GM23338 (cell line): ENCODE data around the gene IGFLR1. TPM values are rescaled to one million over a fixed set of nuclear protein-coding genes. Genes with fewer than 3 reads are reported as not detected.

ENCODE experiments used
- ATAC-seq: fragments of 200-7000 bp; cut with Tn5 transposase; 3 replicates; pipeline ENCODE4 v1.9.1; 2020
- DNase-seq: peaks from one replicate; pipeline ENCODE4 v3.0.0-alpha.2; 2015; ENCODE audit warnings: low spot score
- H2AFZ ChIP-seq: fragments of 200-600 bp; sonication (generic); 2 replicates; pipeline ENCODE4 v1.8.0; 2016; ENCODE audit warnings: antibody characterized with exemption, mild to moderate bottlenecking, moderate library complexity
- H3F3A ChIP-seq: fragments of 200-600 bp; sonication (generic); replicated peaks from 2 replicates; pipeline ENCODE4 v1.8.0; 2017; ENCODE audit warnings: antibody characterized with exemption, mixed run types, low read depth
- H3K27ac ChIP-seq: fragments of 200-600 bp; sonication (generic); 2 replicates; pipeline ENCODE4 v1.6.1; 2016; ENCODE audit warnings: low read depth
- H3K27me3 ChIP-seq: fragments of 200-600 bp; sonication (generic); 2 replicates; pipeline ENCODE4 v1.8.0; 2016; ENCODE audit warnings: mild to moderate bottlenecking, mixed run types, moderate library complexity; ENCODE audit not compliant: insufficient read depth
- H3K36me3 ChIP-seq: fragments of 200-600 bp; sonication (generic); 2 replicates; pipeline ENCODE4 v1.8.0; 2016; ENCODE audit warnings: mild to moderate bottlenecking; ENCODE audit not compliant: insufficient read depth
- H3K4me1 ChIP-seq: fragments of 200-600 bp; sonication (generic); 2 replicates; pipeline ENCODE4 v1.8.0; 2016; ENCODE audit warnings: mild to moderate bottlenecking, moderate library complexity; ENCODE audit not compliant: insufficient read depth
- H3K4me2 ChIP-seq: fragments of 200-600 bp; sonication (generic); 2 replicates; pipeline ENCODE4 v1.7.1; 2017; ENCODE audit warnings: mixed run types
- H3K4me3 ChIP-seq: fragments of 200-600 bp; sonication (generic); 2 replicates; pipeline ENCODE4 v1.6.1; 2016; ENCODE audit warnings: mixed run types
- H3K79me2 ChIP-seq: fragments of 200-600 bp; sonication (generic); replicated peaks from 2 replicates; pipeline ENCODE4 v1.8.0; 2017; ENCODE audit warnings: mild to moderate bottlenecking; ENCODE audit not compliant: insufficient read depth
- H3K9me2 ChIP-seq: fragments of 200-600 bp; sonication (generic); 2 replicates; pipeline ENCODE4 v1.8.0; 2017; ENCODE audit not compliant: insufficient read depth
- H4K20me1 ChIP-seq: fragments of 200-600 bp; sonication (generic); replicated peaks from 2 replicates; pipeline ENCODE4 v1.8.0; 2017; ENCODE audit warnings: mild to moderate bottlenecking; ENCODE audit not compliant: insufficient read depth
- H3K27ac Mint-ChIP-seq: 2 replicates; pipeline ENCODE4 v1.8.0; 2020; ENCODE audit warnings: inconsistent platforms, mild to moderate bottlenecking, moderate library complexity, mixed read lengths
- H3K27me3 Mint-ChIP-seq: 3 replicates; pipeline ENCODE4 v1.8.0; 2022; ENCODE audit warnings: low read depth, mild to moderate bottlenecking, moderate library complexity, mixed read lengths, inconsistent platforms; ENCODE audit not compliant: insufficient read depth, poor library complexity
- H3K36me3 Mint-ChIP-seq: 3 replicates; pipeline ENCODE4 v1.8.0; 2021; ENCODE audit warnings: low read depth, mild to moderate bottlenecking, inconsistent platforms, moderate library complexity, mixed read lengths
- H3K4me1 Mint-ChIP-seq: 3 replicates; pipeline ENCODE4 v1.8.0; 2020; ENCODE audit warnings: mild to moderate bottlenecking, inconsistent platforms, mixed read lengths
- H3K4me3 Mint-ChIP-seq: 3 replicates; pipeline ENCODE4 v1.8.0; 2021; ENCODE audit warnings: moderate library complexity, mild to moderate bottlenecking, inconsistent platforms, mixed read lengths
- H3K9me3 Mint-ChIP-seq: 3 replicates; pipeline ENCODE4 v1.8.0; 2020; ENCODE audit warnings: moderate library complexity, mild to moderate bottlenecking, inconsistent platforms, mixed read lengths
- CREB1 ChIP-seq: fragments of 250-450 bp; sonication (Bioruptor Pico); IDR thresholded peaks from 2 replicates; pipeline ENCODE4 v1.5.0; 2020; ENCODE audit warnings: low read depth, mild to moderate bottlenecking, moderate library complexity
- ETS1 ChIP-seq: IDR thresholded peaks from 2 replicates; pipeline ENCODE4 v1.6.1; 2016; ENCODE audit warnings: antibody characterized with exemption
- EZH2phosphoT487 ChIP-seq: fragments of 200-600 bp; sonication (generic); IDR thresholded peaks from one replicate; pipeline ENCODE4 v1.8.1; 2018; ENCODE audit warnings: antibody characterized with exemption; ENCODE audit not compliant: unreplicated experiment
- JUNB ChIP-seq: IDR thresholded peaks from one replicate; pipeline ENCODE4 v1.6.1; 2016; ENCODE audit warnings: antibody characterized with exemption; ENCODE audit not compliant: unreplicated experiment
- NANOG ChIP-seq: IDR thresholded peaks from 2 replicates; pipeline ENCODE4 v1.6.1; 2016; ENCODE audit warnings: antibody characterized with exemption, borderline replicate concordance
- POLR2AphosphoS5 ChIP-seq: IDR thresholded peaks from 2 replicates; pipeline ENCODE4 v1.6.1; 2016; ENCODE audit warnings: antibody characterized with exemption, low read depth
- REST ChIP-seq: IDR thresholded peaks from one replicate; pipeline ENCODE4 v1.6.1; 2018; ENCODE audit warnings: antibody characterized with exemption; ENCODE audit not compliant: unreplicated experiment
- STAT1 ChIP-seq: IDR thresholded peaks from one replicate; pipeline ENCODE4 v1.6.1; 2016; ENCODE audit warnings: antibody characterized with exemption; ENCODE audit not compliant: unreplicated experiment
- ZNF114 ChIP-seq: fragments of 250-450 bp; sonication (Bioruptor Pico); IDR thresholded peaks from 2 replicates; pipeline ENCODE4 v1.5.0; 2020; ENCODE audit warnings: mild to moderate bottlenecking, moderate library complexity
- ZNF331 ChIP-seq: fragments of 250-450 bp; sonication (Bioruptor Pico); IDR thresholded peaks from 2 replicates; pipeline ENCODE4 v1.5.0; 2020; ENCODE audit warnings: low read depth, mild to moderate bottlenecking, moderate library complexity
- ZNF462 ChIP-seq: fragments of 250-450 bp; sonication (Bioruptor Pico); IDR thresholded peaks from 2 replicates; pipeline ENCODE4 v1.5.0; 2020; ENCODE audit warnings: mild to moderate bottlenecking, moderate library complexity
- polyA plus RNA-seq: library from polyadenylated mRNA; unstranded; fragments of >200 nt; fragmentation: Nextera tagmentation; extraction: Ambion mirVana; gene quantifications from 2 replicates; pipeline ENCODE4 v1.2.1, GENCODE V29; 2016
- total RNA-seq: library from RNA; depleted of rRNA; stranded (reverse); fragments of >200 nt; shearing (Covaris generic); gene quantifications from 2 replicates; pipeline ENCODE4 v1.2.3, GENCODE V29; 2014

IGFLR1 gene
- total and polyA plus RNA-seq, 2 experiments from 2014 or later, result 14.4 to 17.8 TPM

- H3K4me1 ChIP-seq, result peaks cover 13% of the 10 kb centered on the region
- H3K36me3 ChIP-seq, result peaks cover 16% of the 10 kb centered on the region; the same call in 1 of the 2 replicates
- H3K27me3 ChIP-seq, result no peaks in the 10 kb centered on the region
- Mint-ChIP-seq H3K27me3 (peaks cover 31% of the 10 kb centered on the region), H3K4me1 (peaks cover 16% of the 10 kb centered on the region), H3K36me3 (peaks cover 50% of the 10 kb centered on the region), H3K9me3 (no peaks in the 10 kb centered on the region; the same call in 2 of the 3 replicates), H3K4me3 (no peak overlapping the region), H3K27ac (no peak overlapping the region)
- H3K79me2 ChIP-seq, result peaks cover 21% of the 10 kb centered on the region
- no peaks in the 10 kb centered on the region for H3K9me2 ChIP-seq
- H3F3A ChIP-seq, result peaks cover 10% of the 10 kb centered on the region; the same call in 1 of the 2 replicates
- TF ChIP-seq POLR2AphosphoS5 (no peak), ETS1 (no peak), NANOG (no peak), ZNF114 (CRISPR knock-in tag) (no peak), EZH2phosphoT487 (no peak), JUNB (no peak)
- no peak overlapping the region for H3K4me2 ChIP-seq
- ATAC-seq (no peak), DNase-seq (no peak)
- no peak overlapping the region for H2AFZ ChIP-seq
- no peak overlapping the region for H3K27ac ChIP-seq
- no peak overlapping the region for H3K4me3 ChIP-seq
- peaks cover 11% of the 10 kb centered on the region for H4K20me1 ChIP-seq
These were observed 21.6 kb downstream of the IGFLR1 start for GRCh38 chr19:35720648-35721047.

- H3K36me3 Mint-ChIP-seq, result peaks cover 45% of the 10 kb centered on the region
- H4K20me1 ChIP-seq, result peaks cover 11% of the 10 kb centered on the region
- H3K4me1 Mint-ChIP-seq, result peaks cover 20% of the 10 kb centered on the region
- no peak for ATAC-seq
- H3K27me3 Mint-ChIP-seq, result peaks cover 32% of the 10 kb centered on the region
- no peaks in the 10 kb centered on the region; the same call in 2 of the 3 replicates for H3K9me3 Mint-ChIP-seq
- no peak overlapping the region for H3K27ac ChIP-seq
- H2AFZ ChIP-seq, result no peak overlapping the region
- no peak overlapping the region for H3K27ac Mint-ChIP-seq
- H3K4me1 ChIP-seq, result peaks cover 18% of the 10 kb centered on the region
- no peak overlapping the region for H3K4me3 ChIP-seq
- peaks cover 11% of the 10 kb centered on the region; the same call in 1 of the 2 replicates for H3K36me3 ChIP-seq
- no peaks in the 10 kb centered on the region for H3K9me2 ChIP-seq
- H3K79me2 ChIP-seq, result peaks cover 21% of the 10 kb centered on the region
- H3K27me3 ChIP-seq, result no peaks in the 10 kb centered on the region
- no peak overlapping the region for H3K4me2 ChIP-seq
- peak overlapping the region; percentile 45; the same call in 1 of the 3 replicates for H3K4me3 Mint-ChIP-seq
- no peak for DNase-seq
- H3F3A ChIP-seq, result peaks cover 10% of the 10 kb centered on the region; the same call in 1 of the 2 replicates
- TF ChIP-seq ZNF462 (CRISPR knock-in tag) (no peak), REST (no peak), POLR2AphosphoS5 (no peak), STAT1 (no peak), EZH2phosphoT487 (no peak), CREB1 (no peak), ZNF331 (CRISPR knock-in tag) (no peak), ZNF114 (CRISPR knock-in tag) (no peak), JUNB (no peak), NANOG (no peak)
These were observed 22.1 kb downstream of the IGFLR1 start for GRCh38 chr19:35720163-35720524.
